Measurements from ENCODE around the gene PICALM.
A peak's percentile ranks its signal among the peaks of the same experiment; 100 is the strongest.

PICALM gene

GRCh38 chr11:86050196-86050709, 18.6 kb downstream of the PICALM start:
- no peaks in the 10 kb centered on the region for H3K27me3 Mint-ChIP-seq
- H3K27ac Mint-ChIP-seq = peak overlapping the region; percentile 37
- ATAC-seq (replicated peaks) (no peak), DNase-seq (no peak)
- H3K9me3 Mint-ChIP-seq = peaks cover 6 to 11% of the 10 kb centered on the region in 2 donors
- H3K36me3 Mint-ChIP-seq = peaks cover 28 to 55% of the 10 kb centered on the region in 2 donors
- peaks cover 44 to 93% of the 10 kb centered on the region in 2 donors for H3K4me1 Mint-ChIP-seq
- no peak overlapping the region for H3K4me3 Mint-ChIP-seq

GRCh38 chr11:86047275-86047991, 21.5 kb downstream of the PICALM start:
- peaks cover 49 to 96% of the 10 kb centered on the region in 2 donors for H3K4me1 Mint-ChIP-seq
- H3K27ac Mint-ChIP-seq = peak overlapping the region; percentile 76
- DNase-seq (no peak), ATAC-seq (replicated peaks) (peak in 1 of 2 donors; percentile 48)
- H3K4me3 Mint-ChIP-seq = peak overlapping the region; percentile 22 to 39
- peaks cover 2 to 5% of the 10 kb centered on the region in 2 donors for H3K9me3 Mint-ChIP-seq
- H3K27me3 Mint-ChIP-seq = no peaks in the 10 kb centered on the region
- peaks cover 20 to 48% of the 10 kb centered on the region in 2 donors for H3K36me3 Mint-ChIP-seq

- Mint-ChIP-seq H3K27ac (peak overlapping the region; percentile 32), H3K9me3 (no peaks in the 10 kb centered on the region), H3K36me3 (peaks cover 12 to 39% of the 10 kb centered on the region in 2 donors), H3K4me3 (no peak overlapping the region), H3K27me3 (no peaks in the 10 kb centered on the region), H3K4me1 (peaks cover 45 to 93% of the 10 kb centered on the region in 2 donors)
- ATAC-seq (replicated peaks) = no peak
- no peak for DNase-seq
Measured at GRCh38 chr11:86046116-86046515, 22.8 kb downstream of the PICALM start.

GRCh38 chr11:86043765-86044503, 24.9 kb downstream of the PICALM start:
- no peak for ATAC-seq (replicated peaks)
- H3K27ac Mint-ChIP-seq = peak overlapping the region; percentile 63
- H3K4me1 Mint-ChIP-seq = peaks cover 43 to 86% of the 10 kb centered on the region in 2 donors
- H3K27me3 Mint-ChIP-seq = no peaks in the 10 kb centered on the region
- H3K36me3 Mint-ChIP-seq = peaks cover 11 to 35% of the 10 kb centered on the region in 2 donors
- DNase-seq = no peak
- H3K9me3 Mint-ChIP-seq = no peaks in the 10 kb centered on the region
- H3K4me3 Mint-ChIP-seq = peak overlapping the region in 1 of 2 donors; percentile 12

GRCh38 chr11:86041975-86042378, 26.9 kb downstream of the PICALM start:
- peak; percentile 91 for ATAC-seq (replicated peaks)
- no peak overlapping the region for H3K27ac Mint-ChIP-seq
- no peaks in the 10 kb centered on the region for H3K27me3 Mint-ChIP-seq

GRCh38 chr11:86040919-86041850, 27.7 kb downstream of the PICALM start:
- H3K27ac Mint-ChIP-seq = peak overlapping the region; percentile 59
- no peak overlapping the region for H3K4me3 Mint-ChIP-seq
- ATAC-seq (replicated peaks) = no peak
- H3K36me3 Mint-ChIP-seq = peaks cover 7 to 28% of the 10 kb centered on the region in 2 donors
- H3K27me3 Mint-ChIP-seq = no peaks in the 10 kb centered on the region
- DNase-seq = no peak
- H3K4me1 Mint-ChIP-seq = peaks cover 38 to 69% of the 10 kb centered on the region in 2 donors
- H3K9me3 Mint-ChIP-seq = no peaks in the 10 kb centered on the region

More at GRCh38 chr11:86041975-86042378, 26.9 kb downstream of the PICALM start:
- Mint-ChIP-seq H3K36me3 (peaks cover 8 to 27% of the 10 kb centered on the region in 2 donors), H3K9me3 (no peaks in the 10 kb centered on the region), H3K4me1 (peaks cover 41 to 74% of the 10 kb centered on the region in 2 donors), H3K4me3 (peak overlapping the region in 1 of 2 donors; percentile 31)
- DNase-seq = peak; percentile 28

GRCh38 chr11:86039094-86039493, 29.8 kb downstream of the PICALM start:
- Mint-ChIP-seq H3K27me3 (no peaks in the 10 kb centered on the region), H3K4me3 (no peak overlapping the region), H3K36me3 (peaks cover 2 to 19% of the 10 kb centered on the region in 2 donors), H3K27ac (peak overlapping the region; percentile 70), H3K4me1 (peaks cover 27 to 66% of the 10 kb centered on the region in 2 donors), H3K9me3 (no peaks in the 10 kb centered on the region)
- DNase-seq (no peak), ATAC-seq (replicated peaks) (no peak)

- no peak for ATAC-seq (replicated peaks)
- no peak overlapping the region for H3K4me3 Mint-ChIP-seq
- H3K36me3 Mint-ChIP-seq = peaks cover 2 to 20% of the 10 kb centered on the region in 2 donors
- no peaks in the 10 kb centered on the region for H3K9me3 Mint-ChIP-seq
- DNase-seq = no peak
- H3K27ac Mint-ChIP-seq = peak overlapping the region; percentile 59
- peaks cover 19 to 65% of the 10 kb centered on the region in 2 donors for H3K4me1 Mint-ChIP-seq
- no peaks in the 10 kb centered on the region for H3K27me3 Mint-ChIP-seq
Measured at GRCh38 chr11:86037743-86038142, 31.1 kb downstream of the PICALM start.

GRCh38 chr11:86035920-86036319, 33.0 kb downstream of the PICALM start:
- no peak for ATAC-seq (replicated peaks)
- Mint-ChIP-seq H3K4me3 (no peak overlapping the region), H3K9me3 (no peaks in the 10 kb centered on the region), H3K36me3 (peaks cover 5 to 25% of the 10 kb centered on the region in 2 donors), H3K4me1 (peaks cover 18 to 57% of the 10 kb centered on the region in 2 donors), H3K27ac (no peak overlapping the region), H3K27me3 (no peaks in the 10 kb centered on the region)
- DNase-seq = no peak

- DNase-seq = no peak
- Mint-ChIP-seq H3K4me1 (peaks cover 16 to 53% of the 10 kb centered on the region in 2 donors), H3K9me3 (no peaks in the 10 kb centered on the region), H3K36me3 (peaks cover 5 to 25% of the 10 kb centered on the region in 2 donors), H3K27ac (no peak overlapping the region), H3K27me3 (no peaks in the 10 kb centered on the region), H3K4me3 (no peak overlapping the region)
- ATAC-seq (replicated peaks) = no peak
Measured at GRCh38 chr11:86035164-86035563, 33.7 kb downstream of the PICALM start.

- H3K4me3 Mint-ChIP-seq = no peak overlapping the region
- H3K36me3 Mint-ChIP-seq = peaks cover 5 to 26% of the 10 kb centered on the region in 2 donors
- no peaks in the 10 kb centered on the region for H3K9me3 Mint-ChIP-seq
- no peaks in the 10 kb centered on the region for H3K27me3 Mint-ChIP-seq
- DNase-seq = no peak
- H3K4me1 Mint-ChIP-seq = peaks cover 16 to 50% of the 10 kb centered on the region in 2 donors
- H3K27ac Mint-ChIP-seq = no peak overlapping the region
- ATAC-seq (replicated peaks) = no peak
Measured at GRCh38 chr11:86034710-86035109, 34.2 kb downstream of the PICALM start.

GRCh38 chr11:86021377-86021776, 47.5 kb downstream of the PICALM start:
- no peak overlapping the region for H3K4me3 Mint-ChIP-seq
- ATAC-seq (replicated peaks) (peak; percentile 77 to 79), DNase-seq (no peak)
- no peaks in the 10 kb centered on the region for H3K27me3 Mint-ChIP-seq
- peaks cover 22 to 47% of the 10 kb centered on the region in 2 donors for H3K4me1 Mint-ChIP-seq
- H3K36me3 Mint-ChIP-seq = peaks cover 24 to 58% of the 10 kb centered on the region in 2 donors
- H3K27ac Mint-ChIP-seq = peak overlapping the region; percentile 59
- no peaks in the 10 kb centered on the region for H3K9me3 Mint-ChIP-seq

GRCh38 chr11:86018249-86018648, 50.6 kb downstream of the PICALM start:
- ATAC-seq (replicated peaks) (no peak), DNase-seq (no peak)
- Mint-ChIP-seq H3K4me3 (no peak overlapping the region), H3K9me3 (no peaks in the 10 kb centered on the region), H3K36me3 (peaks cover 23 to 53% of the 10 kb centered on the region in 2 donors), H3K27ac (no peak overlapping the region), H3K27me3 (no peaks in the 10 kb centered on the region), H3K4me1 (peaks cover 20 to 42% of the 10 kb centered on the region in 2 donors)
